Hepatic stellate cell (primary cell): ENCODE measurements around the gene SCNN1G.
"Not testable (repeated sequence)": the region's sequence is repeated elsewhere in the genome, so short reads cannot be mapped to it uniquely, and the experiment has no call there.

ENCODE experiments used
- DNase-seq: peaks from one replicate; pipeline ENCODE4 v3.0.0; 2011; ENCODE audit warnings: low spot score

The SCNN1G gene

GRCh38 chr16:23252310-23252709 lies 69.8 kb downstream of the SCNN1G start:
- no peak for DNase-seq

DNA sequence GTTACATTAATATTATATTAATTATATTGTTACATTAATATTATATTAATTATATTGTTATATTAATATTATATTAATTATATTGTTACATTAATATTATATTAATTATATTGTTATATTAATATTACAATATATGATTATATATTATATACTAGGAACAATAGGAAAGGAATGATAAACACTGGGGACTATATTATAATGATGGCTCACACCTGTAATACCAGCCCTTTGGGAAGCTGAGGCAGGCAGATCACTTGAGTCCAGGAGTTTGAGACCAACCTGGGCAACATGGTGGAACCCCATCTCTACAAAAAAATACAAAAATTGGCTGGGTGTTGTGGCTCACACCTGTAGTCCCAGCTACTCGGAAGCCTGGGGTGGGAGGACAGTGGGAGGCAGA lies 71.1 kb downstream of the SCNN1G start:
- DNase-seq = not testable (repeated sequence)

DNA sequence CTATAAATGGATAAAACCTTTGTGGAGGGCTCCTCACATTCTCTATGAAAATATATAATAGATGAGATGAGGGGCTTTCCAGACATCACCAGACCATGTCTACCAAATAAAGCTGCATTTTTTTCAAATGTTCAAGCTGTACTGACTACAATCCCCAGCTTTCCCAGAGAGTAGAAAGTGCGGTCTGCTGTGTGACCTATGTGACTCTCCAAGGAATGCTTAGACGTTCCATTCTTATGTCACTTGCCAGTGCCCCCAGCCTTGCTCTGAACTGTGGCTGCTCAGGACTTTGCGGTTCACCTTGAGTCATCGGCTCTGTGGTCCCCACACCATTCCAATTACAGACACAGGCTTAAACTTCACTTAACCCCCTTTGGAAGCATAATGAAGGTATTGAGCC lies 71.8 kb downstream of the SCNN1G start:
- DNase-seq = peak; percentile 53

- DNase-seq = no peak
Observed at GRCh38 chr16:23255000-23255399, 72.5 kb downstream of the SCNN1G start.

DNA sequence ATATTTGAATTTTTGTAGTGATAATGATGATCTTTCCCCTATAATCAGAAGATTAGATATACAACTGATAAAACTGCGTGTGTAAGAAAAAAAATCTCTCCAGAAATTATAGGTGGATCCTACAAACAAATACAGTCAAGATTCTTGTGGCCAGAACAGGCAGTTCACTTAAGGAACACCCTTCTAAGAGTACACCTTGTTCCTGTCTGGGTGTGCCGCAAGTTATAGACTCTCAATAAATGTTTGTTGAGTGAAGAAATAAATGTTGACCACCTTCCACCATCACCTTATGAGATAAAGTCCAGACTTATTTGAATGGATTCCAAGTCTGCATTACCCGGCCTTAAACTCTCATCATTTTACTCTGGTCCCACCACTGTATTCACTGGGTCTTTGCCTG lies 73.9 kb downstream of the SCNN1G start:
- no peak for DNase-seq

GRCh38 chr16:23257682-23258081 lies 75.1 kb downstream of the SCNN1G start:
- no peak for DNase-seq

- no peak for DNase-seq
Observed at GRCh38 chr16:23258919-23259237, 76.3 kb downstream of the SCNN1G start.
